SU-DHL-6 (cell line): Measurements from ENCODE around the gene SEMA3B.
"Not testable (repeated sequence)": the region's sequence is repeated elsewhere in the genome, so short reads cannot be mapped to it uniquely, and the experiment has no call there.

Experiments used
- H2AFZ ChIP-seq: fragments of 200-600 bp; sonication (generic); 2 replicates; pipeline ENCODE4 v1.6.1; 2014; ENCODE audit warnings: low read depth, mild to moderate bottlenecking, moderate library complexity, mixed read lengths, antibody characterized with exemption, low read length; ENCODE audit not compliant: severe bottlenecking
- H3F3A ChIP-seq: fragments of 200-600 bp; shearing (Covaris generic); 2 replicates; pipeline ENCODE4 v1.6.0; 2016; ENCODE audit warnings: antibody characterized with exemption, mild to moderate bottlenecking; ENCODE audit not compliant: insufficient read depth
- H3K27ac ChIP-seq: fragments of 200-600 bp; sonication (generic); 2 replicates; pipeline ENCODE4 v1.5.1; 2016; ENCODE audit warnings: low read depth, mild to moderate bottlenecking, low read length, moderate library complexity, mixed read lengths
- H3K27me3 ChIP-seq: fragments of 200-600 bp; sonication (generic), shearing (Covaris generic); 2 replicates; pipeline ENCODE4 v1.6.0; 2014; ENCODE audit warnings: mild to moderate bottlenecking, low read length
- H3K36me3 ChIP-seq: fragments of 200-600 bp; sonication (generic); 2 replicates; pipeline ENCODE4 v1.6.1; 2014; ENCODE audit warnings: mild to moderate bottlenecking, low read length, mixed read lengths
- H3K4me2 ChIP-seq: fragments of 300-600, 200-600 bp; shearing (Covaris generic), sonication (generic); 2 replicates; pipeline ENCODE4 v1.6.0; 2014; ENCODE audit warnings: low read length, low read depth, mild to moderate bottlenecking; ENCODE audit not compliant: poor library complexity, severe bottlenecking
- H3K4me3 ChIP-seq: fragments of 200-600 bp; sonication (generic); 2 replicates; pipeline ENCODE4 v1.5.1; 2014; ENCODE audit warnings: antibody characterized with exemption, low read length, mild to moderate bottlenecking, mixed read lengths; ENCODE audit not compliant: insufficient read depth, poor library complexity, severe bottlenecking
- H3K79me2 ChIP-seq: fragments of 200-600 bp; sonication (generic); 2 replicates; pipeline ENCODE4 v1.6.1; 2014; ENCODE audit warnings: mild to moderate bottlenecking, low read length, moderate library complexity; ENCODE audit not compliant: insufficient read depth
- H3K9ac ChIP-seq: fragments of 200-600 bp; sonication (generic); 2 replicates; pipeline ENCODE4 v1.7.0; 2014; ENCODE audit warnings: mild to moderate bottlenecking, low read length
- H3K9me2 ChIP-seq: fragments of 200-600 bp; sonication (generic); replicated peaks from 2 replicates; pipeline ENCODE4 v1.6.1; 2014; ENCODE audit warnings: low read length; ENCODE audit not compliant: insufficient read depth
- H3K9me3 ChIP-seq: fragments of 200-600 bp; sonication (generic); 2 replicates; pipeline ENCODE4 v1.6.1; 2014; ENCODE audit warnings: low read length, mixed read lengths; ENCODE audit not compliant: insufficient read depth
- H4K20me1 ChIP-seq: fragments of 200-600 bp; sonication (generic); 2 replicates; pipeline ENCODE4 v1.6.1; 2014; ENCODE audit warnings: low read depth, mild to moderate bottlenecking, antibody characterized with exemption, low read length, moderate library complexity, mixed read lengths
- EZH2phosphoT487 ChIP-seq: fragments of 200-600 bp; sonication (generic), shearing (Covaris generic); conservative IDR thresholded peaks from 2 replicates; pipeline ENCODE4 v1.6.1; 2018; ENCODE audit warnings: mild to moderate bottlenecking, antibody characterized with exemption, low read length, moderate library complexity, mixed read lengths
- TF ChIP-seq, protein P1 (sequence below): fragments of 200-600 bp; sonication (generic); IDR thresholded peaks from one replicate; pipeline ENCODE4 v1.5.1; 2017; ENCODE audit warnings: antibody characterized with exemption, mild to moderate bottlenecking, low read length, moderate library complexity; ENCODE audit not compliant: insufficient read depth, poor library complexity, severe bottlenecking

The SEMA3B gene

DNA sequence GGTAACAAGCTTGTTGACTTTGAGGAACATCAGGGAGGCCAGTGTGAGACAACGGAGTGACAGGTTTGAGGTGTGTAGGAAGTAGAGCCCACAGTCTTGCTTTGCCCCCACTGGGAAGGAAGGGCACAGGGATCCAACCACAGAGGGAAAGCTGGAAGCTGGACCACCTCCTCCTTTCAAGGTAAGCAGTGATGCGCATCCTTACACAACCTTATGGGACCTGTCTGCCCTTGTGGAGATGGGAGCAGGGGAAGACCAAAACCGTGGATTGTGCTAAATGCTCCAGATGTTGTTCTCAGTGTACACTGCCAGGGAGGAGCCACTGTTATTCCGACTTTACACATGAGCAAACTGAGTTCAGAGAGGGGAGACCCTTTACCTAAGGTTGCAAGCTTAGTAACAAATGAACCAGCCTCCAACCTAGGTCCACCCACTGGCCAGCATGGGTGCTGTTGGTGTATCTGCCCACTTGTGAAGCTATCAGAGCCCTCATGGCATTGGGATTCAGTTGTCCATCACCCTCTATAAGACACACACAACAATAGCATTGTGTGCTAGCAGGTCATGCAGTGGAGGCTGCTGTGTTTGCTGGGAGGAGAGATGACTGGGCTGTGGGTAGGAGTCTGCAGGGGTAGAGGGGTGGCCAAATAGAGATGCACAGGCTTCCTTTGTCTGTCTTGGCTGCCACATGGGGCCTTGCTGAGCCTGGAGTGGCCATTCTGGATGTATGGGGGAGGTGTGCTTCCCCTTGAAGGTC lies 9.4 kb downstream of the SEMA3B start:
- H3K9me3 ChIP-seq, result no peaks in the 10 kb centered on the region
- H3K36me3 ChIP-seq, result no peaks in the 10 kb centered on the region
- no peaks in the 10 kb centered on the region for H3F3A ChIP-seq
- no peak overlapping the region for H3K4me2 ChIP-seq
- H3K9me2 ChIP-seq, result no peaks in the 10 kb centered on the region
- no peak for TF ChIP-seq EZH2phosphoT487
- TF ChIP-seq, protein P1, sequence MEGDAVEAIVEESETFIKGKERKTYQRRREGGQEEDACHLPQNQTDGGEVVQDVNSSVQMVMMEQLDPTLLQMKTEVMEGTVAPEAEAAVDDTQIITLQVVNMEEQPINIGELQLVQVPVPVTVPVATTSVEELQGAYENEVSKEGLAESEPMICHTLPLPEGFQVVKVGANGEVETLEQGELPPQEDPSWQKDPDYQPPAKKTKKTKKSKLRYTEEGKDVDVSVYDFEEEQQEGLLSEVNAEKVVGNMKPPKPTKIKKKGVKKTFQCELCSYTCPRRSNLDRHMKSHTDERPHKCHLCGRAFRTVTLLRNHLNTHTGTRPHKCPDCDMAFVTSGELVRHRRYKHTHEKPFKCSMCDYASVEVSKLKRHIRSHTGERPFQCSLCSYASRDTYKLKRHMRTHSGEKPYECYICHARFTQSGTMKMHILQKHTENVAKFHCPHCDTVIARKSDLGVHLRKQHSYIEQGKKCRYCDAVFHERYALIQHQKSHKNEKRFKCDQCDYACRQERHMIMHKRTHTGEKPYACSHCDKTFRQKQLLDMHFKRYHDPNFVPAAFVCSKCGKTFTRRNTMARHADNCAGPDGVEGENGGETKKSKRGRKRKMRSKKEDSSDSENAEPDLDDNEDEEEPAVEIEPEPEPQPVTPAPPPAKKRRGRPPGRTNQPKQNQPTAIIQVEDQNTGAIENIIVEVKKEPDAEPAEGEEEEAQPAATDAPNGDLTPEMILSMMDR, result no peak
- H3K79me2 ChIP-seq, result no peaks in the 10 kb centered on the region
- no peaks in the 10 kb centered on the region for H3K27me3 ChIP-seq
- H3K9ac ChIP-seq, result no peak overlapping the region
- no peak overlapping the region for H2AFZ ChIP-seq
- no peak overlapping the region for H3K27ac ChIP-seq
- H4K20me1 ChIP-seq, result no peaks in the 10 kb centered on the region
- no peak overlapping the region for H3K4me3 ChIP-seq

DNA sequence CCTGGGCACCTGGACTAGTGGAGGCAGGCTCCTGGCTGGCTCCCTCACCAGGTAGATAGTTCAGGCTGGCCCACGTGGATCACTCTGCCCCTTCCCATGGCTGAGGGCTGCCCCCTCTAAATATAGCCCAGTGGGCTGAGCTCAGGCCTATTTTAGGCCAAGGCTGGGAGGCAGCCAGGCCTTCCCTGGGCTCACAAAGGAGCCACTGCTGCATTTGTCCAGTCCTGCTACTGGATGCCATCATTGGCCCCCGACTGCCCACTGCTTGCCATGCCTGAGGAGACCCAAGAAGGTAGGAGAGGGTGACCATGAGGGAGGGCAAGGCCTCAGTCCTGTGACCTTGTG lies 9.9 kb downstream of the SEMA3B start, which contains the start of gene LSMEM2:
Gene LSMEM2, plus strand, starts transcription at position 208 of the 345 bp plus-strand sequence. Its CDS starts 27 bp downstream, at position 235.
- no peak for TF ChIP-seq EZH2phosphoT487
- TF ChIP-seq, protein P1, result no peak
- Histone ChIP-seq H3K9ac (no peak within 1 kb of the TSS), H3K36me3 (no peaks in the 10 kb centered on the region)

DNA sequence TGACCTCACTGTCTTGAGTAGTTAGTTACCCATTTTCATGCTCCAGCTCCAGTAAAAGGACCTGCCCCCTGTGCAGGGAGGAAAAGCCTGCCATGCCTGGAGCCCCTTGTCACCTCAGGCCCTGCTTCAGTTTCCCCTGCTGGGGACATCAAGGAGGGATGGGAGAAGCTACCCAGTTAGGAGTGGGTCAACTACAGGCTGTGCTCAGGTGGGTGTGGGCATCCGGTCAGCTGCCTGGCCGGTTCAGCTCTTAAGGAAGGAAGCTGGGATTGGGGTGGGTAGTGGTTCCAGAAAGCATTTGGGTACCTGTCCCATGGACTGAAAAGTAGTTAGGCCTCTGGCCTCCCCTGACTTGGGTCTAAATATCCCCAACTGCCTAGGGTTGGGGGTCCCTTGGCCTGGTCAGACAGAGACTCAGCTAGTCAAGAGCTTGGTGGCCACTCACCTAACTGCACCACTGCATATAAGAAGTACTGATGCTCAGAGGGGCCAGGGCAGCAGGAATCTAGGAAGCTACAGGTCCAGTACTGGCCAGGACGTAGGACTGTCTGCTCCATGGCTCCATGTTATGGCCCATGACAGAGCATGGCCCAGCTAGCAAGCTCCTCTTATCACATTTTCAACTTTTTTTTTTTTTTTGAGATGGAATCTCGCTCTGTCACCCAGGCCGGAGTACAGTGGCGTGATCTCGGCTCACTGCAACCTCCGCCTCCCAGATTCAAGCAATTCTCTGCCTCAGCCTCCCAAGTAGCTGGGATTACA lies 10.5 kb downstream of the SEMA3B start:
- Histone ChIP-seq H4K20me1 (no peaks in the 10 kb centered on the region), H3K27ac (no peak overlapping the region), H3K27me3 (no peaks in the 10 kb centered on the region), H3K36me3 (no peaks in the 10 kb centered on the region), H3K4me3 (no peak overlapping the region), H3K79me2 (no peaks in the 10 kb centered on the region), H3F3A (no peaks in the 10 kb centered on the region), H3K9me2 (no peaks in the 10 kb centered on the region), H3K9ac (no peak overlapping the region), H3K4me2 (no peak overlapping the region), H3K9me3 (no peaks in the 10 kb centered on the region), H2AFZ (no peak overlapping the region)
- TF ChIP-seq, protein P1, result no peak
- no peak for TF ChIP-seq EZH2phosphoT487

More for the DNA sequence above, 9.9 kb downstream of the SEMA3B start, which contains the start of gene LSMEM2:
- Histone ChIP-seq H3K9me2 (no peaks in the 10 kb centered on the region), H3K4me3 (no peak within 1 kb of the TSS), H3K79me2 (no peaks in the 10 kb centered on the region), H3F3A (no peaks in the 10 kb centered on the region), H3K4me2 (no peak within 1 kb of the TSS), H3K9me3 (no peaks in the 10 kb centered on the region), H3K27me3 (no peaks in the 10 kb centered on the region), H3K27ac (no peak within 1 kb of the TSS), H4K20me1 (no peaks in the 10 kb centered on the region), H2AFZ (no peak within 1 kb of the TSS)

DNA sequence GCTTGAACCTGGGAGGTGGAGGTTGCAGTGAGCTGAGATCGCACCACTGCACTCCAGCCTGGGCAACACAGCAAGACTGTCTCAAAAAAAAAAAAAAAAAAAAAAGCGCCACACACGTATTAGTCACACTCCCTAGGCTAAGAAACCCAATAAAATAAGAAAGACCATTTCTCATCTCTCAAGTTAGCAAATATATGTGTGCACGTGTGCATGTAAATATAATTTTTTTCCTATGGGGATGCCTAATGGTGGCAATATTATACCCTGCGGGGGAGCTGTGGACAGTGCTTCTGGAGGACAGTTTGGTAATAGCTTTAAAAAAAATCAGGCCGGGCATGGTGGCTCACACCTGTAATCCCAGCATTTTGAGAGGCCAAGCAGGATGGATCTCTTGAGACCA lies 15.2 kb downstream of the SEMA3B start:
- H3K9me3 ChIP-seq, H3K9ac ChIP-seq, H3K36me3 ChIP-seq, H3K4me2 ChIP-seq, H3K27me3 ChIP-seq, H3K79me2 ChIP-seq, H2AFZ ChIP-seq, H3K27ac ChIP-seq, H3K9me2 ChIP-seq, H4K20me1 ChIP-seq, H3F3A ChIP-seq, H3K4me3 ChIP-seq: not testable (repeated sequence)
